Measurements from ENCODE around the gene PRKAG2. TPM values are rescaled to one million over a fixed set of nuclear protein-coding genes. Genes with fewer than 3 reads are reported as not detected.

Gene PRKAG2
- polyA plus RNA-seq, 3 donors: 29.2 to 59.8 (median 30.9) TPM

GRCh38 chr7:151572136-151572535 lies 304.8 kb downstream of the PRKAG2 start:
- no peaks in the 10 kb centered on the region for H3K9me3 Mint-ChIP-seq
- Histone ChIP-seq H3K4me3 (replicated peaks in 1 of 3; ENCODE audit: low read depth in 2 of 3, low read length in 3 of 3) (no peak overlapping the region), H4K20me1 (ENCODE audit: insufficient read depth, low read length) (peaks cover 1% of the 10 kb centered on the region), H3K9ac (ENCODE audit: insufficient read depth, low read length, poor library complexity, severe bottlenecking) (no peak overlapping the region), H3K27ac (ENCODE audit: low read depth in 1 of 2, low read length in 2 of 2) (no peak overlapping the region), H3K36me3 (replicated peaks in 1 of 2; ENCODE audit: control insufficient read depth in 1 of 2, insufficient read depth in 2 of 2, low read length in 2 of 2) (peaks cover 43 to 82% of the 10 kb centered on the region in 2 donors), H3K4me2 (replicated peaks; ENCODE audit: extremely low read depth, low read length, poor library complexity, severe bottlenecking) (no peak overlapping the region), H3K4me1 (ENCODE audit: control insufficient read depth in 1 of 2, insufficient read depth in 2 of 2, low read length in 2 of 2) (no peaks in the 10 kb centered on the region), H2AFZ (ENCODE audit: insufficient read depth, low read depth, low read length, poor library complexity, severe bottlenecking) (no peak overlapping the region), H3K79me2 (ENCODE audit: insufficient read depth, low read length) (no peaks in the 10 kb centered on the region), H3K27me3 (ENCODE audit: control insufficient read depth in 2 of 2, insufficient read depth in 2 of 2, low read length in 2 of 2) (no peaks in the 10 kb centered on the region), H3K9me3 (replicated peaks in 1 of 2; ENCODE audit: control insufficient read depth in 1 of 2, insufficient read depth in 1 of 2, low read length in 2 of 2) (no peaks in the 10 kb centered on the region)
- H3K27ac Mint-ChIP-seq: no peak overlapping the region
- H3K27me3 Mint-ChIP-seq (ENCODE audit: low read depth in 3 of 3): no peaks in the 10 kb centered on the region
- TF ChIP-seq CTCF (IDR thresholded peaks at IDR 0.05): no peak
- no peak overlapping the region for H3K4me3 Mint-ChIP-seq
- H3K4me1 Mint-ChIP-seq: no peaks in the 10 kb centered on the region
- peaks cover 50 to 63% of the 10 kb centered on the region in 2 donors for H3K36me3 Mint-ChIP-seq
- 100% methylated on average over 1 of the region's 2 CpGs for WGBS (ENCODE audit: insufficient coverage)
- DNase-seq: no peak
- intact Hi-C loops (cut with micrococcal nuclease): loop anchor here in 1 of 2 donors (5.0 kb wide), 1 partner anchor 185 kb away; no protein-coding TSS in a partner anchor

- WGBS (ENCODE audit: insufficient coverage): no CpG with 5 or more reads among the region's 5 CpGs
- H3K4me1 ChIP-seq (ENCODE audit: control insufficient read depth in 1 of 2, insufficient read depth in 2 of 2, low read length in 2 of 2): no peaks in the 10 kb centered on the region
- H3K27ac Mint-ChIP-seq: peak overlapping the region in 1 of 7 donors; percentile 73
- H3K27ac ChIP-seq (ENCODE audit: low read depth in 1 of 2, low read length in 2 of 2): no peak overlapping the region
- TF ChIP-seq CTCF (IDR thresholded peaks at IDR 0.05): no peak
- no peak overlapping the region for H3K4me3 ChIP-seq (replicated peaks in 1 of 3; ENCODE audit: low read depth in 2 of 3, low read length in 3 of 3)
- no peak overlapping the region for H2AFZ ChIP-seq (ENCODE audit: insufficient read depth, low read depth, low read length, poor library complexity, severe bottlenecking)
- H3K9me3 ChIP-seq (replicated peaks in 1 of 2; ENCODE audit: control insufficient read depth in 1 of 2, insufficient read depth in 1 of 2, low read length in 2 of 2): no peaks in the 10 kb centered on the region
- H3K4me2 ChIP-seq (replicated peaks; ENCODE audit: extremely low read depth, low read length, poor library complexity, severe bottlenecking): no peak overlapping the region
- peaks cover 47 to 86% of the 10 kb centered on the region in 2 donors for H3K36me3 ChIP-seq (replicated peaks in 1 of 2; ENCODE audit: control insufficient read depth in 1 of 2, insufficient read depth in 2 of 2, low read length in 2 of 2)
- DNase-seq: no peak
- no peaks in the 10 kb centered on the region for H3K27me3 Mint-ChIP-seq (ENCODE audit: low read depth in 3 of 3)
- no peaks in the 10 kb centered on the region for H3K79me2 ChIP-seq (ENCODE audit: insufficient read depth, low read length)
- H3K9ac ChIP-seq (ENCODE audit: insufficient read depth, low read length, poor library complexity, severe bottlenecking): no peak overlapping the region
- H3K4me3 Mint-ChIP-seq: no peak overlapping the region
- no peaks in the 10 kb centered on the region for H3K4me1 Mint-ChIP-seq
- peaks cover 4% of the 10 kb centered on the region for H4K20me1 ChIP-seq (ENCODE audit: insufficient read depth, low read length)
- intact Hi-C loops (cut with micrococcal nuclease): loop anchor here in 1 of 2 donors (5.0 kb wide), 1 partner anchor 186 kb away; no protein-coding TSS in a partner anchor
- peaks cover 48 to 63% of the 10 kb centered on the region in 2 donors for H3K36me3 Mint-ChIP-seq
- no peaks in the 10 kb centered on the region for H3K27me3 ChIP-seq (ENCODE audit: control insufficient read depth in 2 of 2, insufficient read depth in 2 of 2, low read length in 2 of 2)
- H3K9me3 Mint-ChIP-seq: no peaks in the 10 kb centered on the region
These were observed 305.4 kb downstream of the PRKAG2 start for GRCh38 chr7:151571471-151571870.
